HG03439 (cell line): ENCODE results near the gene SPNS2.

Experiments used
- ATAC-seq: cut with Tn5 transposase; IDR thresholded peaks from one replicate; pipeline ENCODE4 v1.9.1; 2021; ENCODE audit warnings: mild to moderate bottlenecking, moderate library complexity; ENCODE audit not compliant: unreplicated experiment

The SPNS2 gene

GRCh38 chr17:4535667-4536258, 37.1 kb downstream of the SPNS2 start:
- ATAC-seq = no peak

- no peak for ATAC-seq
These were observed 37.6 kb downstream of the SPNS2 start for GRCh38 chr17:4536259-4536741.

DNA sequence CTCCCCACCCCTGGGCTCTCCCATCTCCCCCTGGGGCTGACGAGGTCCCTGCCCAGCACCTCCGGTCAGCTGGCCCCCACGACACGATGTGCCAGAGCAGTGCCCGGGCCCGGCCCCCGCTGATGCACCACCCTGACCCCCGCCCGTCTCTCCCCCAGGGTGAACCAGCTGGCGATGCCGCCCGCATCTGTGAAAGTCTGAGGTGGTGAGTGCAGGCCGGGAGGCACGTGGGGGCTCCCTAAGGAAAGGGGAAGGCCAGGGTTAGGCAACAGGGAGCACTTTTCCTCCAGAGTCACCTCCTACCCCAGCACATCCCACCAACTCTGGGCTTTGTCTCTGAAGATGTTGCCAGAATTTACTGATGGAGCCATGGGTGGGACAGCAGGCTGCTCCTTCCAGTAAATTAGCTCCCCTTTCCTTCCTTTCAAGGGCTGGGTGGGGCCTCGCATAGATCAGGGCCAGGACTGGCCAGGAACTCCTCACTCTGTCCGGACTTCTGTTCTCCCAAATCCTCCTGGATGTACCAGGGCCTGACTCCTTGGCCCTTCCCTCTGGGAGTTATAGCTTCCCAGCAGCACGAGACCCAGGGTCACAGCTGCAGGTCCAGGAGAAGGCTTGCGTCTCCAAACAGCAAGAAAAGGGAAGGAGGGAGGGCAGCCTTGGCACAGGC, 38.2 kb downstream of the SPNS2 start:
- no peak for ATAC-seq

GRCh38 chr17:4537451-4538235, 39.0 kb downstream of the SPNS2 start:
- ATAC-seq = no peak

- no peak for ATAC-seq
These were observed 39.7 kb downstream of the SPNS2 start for GRCh38 chr17:4538236-4539002.

- no peak for ATAC-seq
These were observed 40.3 kb downstream of the SPNS2 start for GRCh38 chr17:4539025-4539424.

DNA sequence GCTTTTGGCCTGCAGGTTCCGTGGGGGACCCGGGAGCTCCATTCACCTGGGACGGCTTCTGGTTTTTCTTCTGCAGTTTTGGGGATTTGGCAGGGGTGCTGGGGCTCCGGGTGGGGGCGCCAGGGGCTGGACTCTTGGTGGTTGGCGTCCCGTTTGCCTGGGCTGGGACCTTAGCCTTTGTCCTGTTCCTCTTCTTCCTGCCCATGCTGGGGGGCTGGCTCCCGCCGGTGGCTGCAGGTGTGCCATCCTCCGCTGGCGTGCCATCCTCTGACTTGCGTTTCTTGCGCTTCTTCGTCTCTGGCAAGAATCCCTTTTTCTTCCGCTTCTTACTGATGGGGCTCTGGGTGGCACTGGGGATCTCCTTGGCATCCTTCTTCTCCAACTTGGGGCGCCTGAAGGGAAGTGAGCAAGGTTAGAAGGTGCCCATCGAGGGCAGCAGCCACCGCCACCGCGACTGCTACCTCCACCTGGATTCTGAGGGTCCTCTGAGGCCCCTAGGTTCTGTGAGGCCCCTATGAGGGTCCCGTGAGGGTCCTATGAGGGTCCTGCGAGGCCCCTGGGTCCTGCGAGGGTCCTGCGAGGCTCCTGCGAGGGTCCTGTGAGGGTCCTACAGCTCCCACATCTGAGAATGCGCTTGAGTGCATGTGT, 41.0 kb downstream of the SPNS2 start:
- no peak for ATAC-seq

DNA sequence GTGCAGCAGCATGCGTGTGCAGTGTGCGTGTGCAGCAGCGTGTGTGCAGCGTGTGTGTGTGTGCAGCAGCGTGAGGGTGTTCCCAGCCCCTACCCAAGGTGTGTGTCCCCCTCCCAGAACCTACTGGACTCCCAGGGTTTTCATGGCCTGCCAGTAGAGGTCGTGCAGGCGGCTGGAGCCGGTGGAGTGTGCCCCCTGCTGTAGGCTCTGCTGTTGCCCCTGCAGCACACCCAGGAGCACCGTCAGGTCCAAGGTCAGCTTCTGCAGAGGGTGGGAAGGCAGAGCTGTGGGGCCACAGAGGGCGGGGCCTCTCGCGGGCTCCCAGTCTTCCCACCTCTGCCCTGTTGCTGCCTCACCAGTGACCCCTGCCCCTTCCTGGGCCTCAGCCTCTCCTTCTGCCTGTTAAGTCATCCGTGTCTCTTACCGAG, 41.6 kb downstream of the SPNS2 start:
- no peak for ATAC-seq

DNA sequence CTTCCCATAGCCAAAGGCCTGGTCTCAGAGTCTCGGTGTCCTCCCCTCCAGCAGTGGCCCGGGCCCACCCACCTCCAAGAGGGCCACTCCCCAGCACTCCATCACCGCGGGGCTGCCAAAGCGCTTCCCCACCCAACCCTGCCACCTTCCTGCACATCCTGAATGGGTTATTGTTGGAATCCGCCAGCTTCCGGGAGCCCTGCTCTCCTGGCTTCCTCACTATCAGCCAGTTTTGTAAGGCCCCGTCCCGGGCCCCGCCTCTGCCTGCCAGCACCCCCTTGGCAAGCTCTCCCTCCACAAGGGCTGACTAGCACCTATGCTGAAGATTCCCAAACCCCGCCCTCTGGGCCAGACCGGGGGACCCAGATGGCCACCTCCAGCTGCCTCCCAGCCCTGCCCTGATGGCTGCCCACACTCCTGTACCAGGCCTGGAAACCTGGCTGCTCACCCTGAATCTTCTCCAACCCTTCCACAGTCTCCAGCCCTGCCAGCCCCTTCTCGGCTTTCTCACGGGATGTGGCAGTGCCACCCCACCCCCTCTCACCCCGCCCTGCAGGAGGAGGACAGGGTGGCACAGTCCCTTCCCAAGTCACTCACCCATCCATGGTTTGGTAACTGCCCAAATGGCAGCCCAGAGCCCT, 42.1 kb downstream of the SPNS2 start:
- no peak for ATAC-seq

- ATAC-seq = no peak
These were observed 42.8 kb downstream of the SPNS2 start for GRCh38 chr17:4541328-4542002.

GRCh38 chr17:4542003-4542725, 43.5 kb downstream of the SPNS2 start:
- no peak for ATAC-seq

GRCh38 chr17:4542726-4543191, 44.1 kb downstream of the SPNS2 start:
- ATAC-seq = no peak

- no peak for ATAC-seq
These were observed 44.9 kb downstream of the SPNS2 start for GRCh38 chr17:4543557-4544026.

DNA sequence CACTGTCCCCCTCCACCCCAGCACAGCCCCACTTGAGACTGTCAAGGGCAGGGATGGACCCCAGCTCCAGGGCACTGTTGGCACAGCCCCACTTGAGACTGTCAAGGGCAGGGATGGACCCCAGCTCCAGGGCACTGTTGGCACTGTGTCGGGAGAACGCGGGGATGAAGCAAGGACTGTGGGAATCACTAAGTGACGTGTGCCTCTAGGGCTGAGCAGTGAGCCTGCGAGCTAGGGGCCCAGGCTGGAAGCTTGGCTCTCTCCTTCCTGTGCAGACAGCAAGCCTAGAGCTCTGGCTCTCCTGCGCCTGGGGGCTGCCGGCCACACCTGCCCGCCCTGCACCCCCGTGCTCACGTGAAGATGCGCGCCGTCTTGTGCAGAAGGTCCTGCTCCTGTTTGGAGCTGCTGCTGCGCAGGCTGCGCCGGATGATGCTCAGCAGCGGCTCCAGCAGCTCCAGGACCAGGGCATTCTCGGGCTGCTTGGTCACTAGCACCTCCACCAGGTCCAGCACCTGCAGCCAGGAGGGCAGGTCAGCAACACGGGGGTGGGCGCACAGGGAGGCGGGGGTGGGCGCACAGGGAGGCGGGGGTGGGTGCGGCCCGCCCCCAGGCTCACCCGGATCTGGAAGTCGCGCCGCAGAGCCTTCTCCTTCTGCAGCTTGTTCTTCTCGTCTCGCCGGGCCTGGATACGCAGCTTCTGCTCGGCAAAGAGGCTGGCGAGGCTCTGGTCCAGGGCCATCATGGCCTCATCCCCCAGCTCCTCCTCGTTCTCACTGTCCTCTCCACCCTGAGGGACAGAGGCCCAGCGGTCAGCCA, 45.7 kb downstream of the SPNS2 start:
- ATAC-seq = no peak

DNA sequence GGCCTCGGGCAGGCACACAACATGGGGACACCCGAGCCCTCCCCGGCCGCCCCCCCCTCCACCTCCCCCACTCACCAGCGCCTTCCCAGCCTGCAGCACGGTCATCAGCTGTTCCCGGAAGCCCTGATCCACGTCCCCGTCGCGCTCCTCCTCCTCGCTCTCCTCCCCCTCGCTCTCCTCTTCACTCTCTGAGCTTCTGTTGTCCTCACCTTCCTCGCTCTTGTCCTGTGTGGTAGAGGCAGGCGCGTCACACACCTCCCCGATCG, 46.2 kb downstream of the SPNS2 start:
- no peak for ATAC-seq

DNA sequence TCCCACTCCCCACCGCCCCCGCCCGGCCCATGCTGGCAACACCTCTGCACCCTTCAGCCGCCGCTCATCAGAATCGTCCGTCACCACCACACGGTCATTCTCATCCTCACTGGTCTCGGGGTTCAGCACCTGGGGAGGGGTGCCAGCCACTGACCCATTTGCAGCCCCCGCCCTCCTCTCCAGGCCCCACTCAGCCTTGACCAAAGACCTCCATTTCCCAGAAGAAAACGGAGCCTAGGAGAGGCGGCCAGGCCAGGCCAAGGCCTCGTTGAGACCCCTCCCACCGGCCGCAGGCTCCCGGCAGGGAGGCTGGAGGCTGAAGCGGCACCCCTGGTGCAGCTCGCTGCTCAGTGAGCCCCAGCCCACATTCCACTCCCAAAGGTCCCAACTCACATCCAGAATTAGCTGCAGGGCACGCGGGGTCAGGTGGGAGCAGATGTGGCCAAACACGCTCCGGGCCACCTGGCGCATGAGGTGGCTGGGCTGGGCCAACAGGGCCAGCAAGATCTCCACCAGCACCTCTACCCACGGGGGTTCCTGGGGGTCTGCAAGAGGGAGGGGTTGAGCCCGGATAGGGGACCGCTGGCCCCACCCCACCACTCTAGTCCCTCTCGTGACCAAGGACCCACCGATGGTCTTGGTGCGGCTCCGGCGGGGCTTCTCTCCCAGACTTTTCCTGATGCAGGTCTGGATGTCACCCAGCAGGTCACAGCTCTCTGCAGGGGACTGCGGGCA, 46.7 kb downstream of the SPNS2 start:
- no peak for ATAC-seq

DNA sequence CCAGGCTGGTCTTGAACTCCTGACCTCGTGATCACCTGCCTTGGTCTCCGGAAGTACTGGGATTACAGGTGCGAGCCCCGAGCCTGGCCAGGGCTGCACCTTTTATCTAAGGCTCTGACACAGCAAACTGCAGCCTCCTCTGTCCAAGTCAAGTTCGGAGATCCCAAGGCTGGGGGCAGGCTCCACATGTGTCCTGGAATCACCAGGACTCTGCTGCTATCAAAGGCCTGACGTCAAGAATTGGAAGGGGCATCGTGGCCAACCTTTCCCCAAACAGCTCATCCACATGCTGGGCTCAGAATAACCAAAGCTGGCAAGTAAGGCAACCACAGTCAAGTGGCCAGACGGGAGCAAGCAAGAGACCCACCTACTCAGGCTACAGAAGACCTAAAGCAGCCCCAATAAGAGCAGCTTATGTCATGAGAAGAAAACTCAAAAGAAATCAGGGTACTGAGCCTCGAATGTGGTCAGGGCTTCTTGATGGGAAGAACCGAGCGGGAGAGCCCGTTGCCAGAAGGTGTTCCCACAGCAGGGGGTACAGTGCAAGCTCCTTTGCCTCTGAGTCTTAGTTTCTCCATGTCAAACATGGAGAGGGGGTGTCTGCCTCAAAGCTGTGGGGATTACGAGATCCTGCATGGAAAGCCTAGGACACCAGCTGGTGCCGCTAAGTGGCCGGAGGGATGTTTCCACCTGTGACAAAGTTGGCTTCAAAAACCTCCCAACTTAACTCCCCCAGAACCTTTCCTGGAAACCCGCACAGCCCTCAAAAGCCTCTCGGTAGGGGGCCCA, 48.6 kb downstream of the SPNS2 start:
- no peak for ATAC-seq
